Liver (tissue), 9 donors: ENCODE data around the gene CD37. TPM values are rescaled to one million over a fixed set of nuclear protein-coding genes. Genes with fewer than 3 reads are reported as not detected.

Source experiments
- DNase-seq: peaks from one replicate; pipeline ENCODE4 v3.0.0-alpha.2; 2017; ENCODE audit warnings: low spot score
- H3K27ac ChIP-seq, 2 donors: one replicate each; pipeline ENCODE4 v1.7.0; 2013; ENCODE audit warnings: inconsistent platforms in 2 of 2, low read length in 2 of 2, control low read depth in 1 of 2, low read depth in 1 of 2, mild to moderate bottlenecking in 1 of 2
- H3K27me3 ChIP-seq, 4 donors: one replicate each; pipeline versions ENCODE4 v1.6.1 to v1.7.0; 2013; ENCODE audit warnings: low read length in 3 of 4, inconsistent platforms in 1 of 4, mild to moderate bottlenecking in 1 of 4, moderate library complexity in 1 of 4; ENCODE audit not compliant: control insufficient read depth in 4 of 4, insufficient read depth in 4 of 4
- H3K36me3 ChIP-seq, 4 donors: one replicate each; pipeline versions ENCODE4 v1.6.1 to v1.7.0; 2013; ENCODE audit warnings: low read length in 3 of 4, mild to moderate bottlenecking in 3 of 4, low read depth in 1 of 4, moderate library complexity in 1 of 4; ENCODE audit not compliant: control insufficient read depth in 4 of 4, insufficient read depth in 3 of 4
- H3K4me1 ChIP-seq, 4 donors: one replicate each; pipeline versions ENCODE4 v1.6.1 to v1.7.0; 2013; ENCODE audit warnings: low read length in 3 of 4, mild to moderate bottlenecking in 3 of 4, moderate library complexity in 1 of 4; ENCODE audit not compliant: control insufficient read depth in 4 of 4, insufficient read depth in 4 of 4
- H3K4me3 ChIP-seq, 3 donors: one replicate each; pipeline versions ENCODE4 v1.6.1 to v1.7.0; 2013; ENCODE audit warnings: low read length in 3 of 3, control low read depth in 1 of 3, low read depth in 1 of 3, mild to moderate bottlenecking in 1 of 3
- H3K9ac ChIP-seq, 2 donors: one replicate each; pipeline ENCODE4 v1.7.0; 2013; ENCODE audit warnings: low read length in 2 of 2, mild to moderate bottlenecking in 2 of 2, moderate library complexity in 2 of 2, control low read depth in 1 of 2, low read depth in 1 of 2
- H3K9me3 ChIP-seq, 4 donors: one replicate each; pipeline versions ENCODE4 v1.6.1 to v1.7.0; 2013; ENCODE audit warnings: low read length in 3 of 4; ENCODE audit not compliant: control insufficient read depth in 4 of 4
- EGR1 ChIP-seq, 2 donors: IDR thresholded peaks; 2 replicates each; pipeline ENCODE4 v1.6.1; 2016 to 2018; ENCODE audit warnings: antibody characterized with exemption in 2 of 2, low read depth in 2 of 2
- FOXA1 ChIP-seq: IDR thresholded peaks from 2 replicates; pipeline ENCODE4 v1.6.1; 2016; ENCODE audit warnings: antibody characterized with exemption
- FOXA2 ChIP-seq: IDR thresholded peaks from 2 replicates; pipeline ENCODE4 v1.6.1; 2016; ENCODE audit warnings: antibody characterized with exemption
- GABPA ChIP-seq, 2 donors: IDR thresholded peaks in 1 of 2; conservative IDR thresholded peaks in 1 of 2; 2 replicates each; pipeline ENCODE4 v1.6.1; 2016; ENCODE audit warnings: antibody characterized with exemption in 2 of 2, mild to moderate bottlenecking in 1 of 2, moderate library complexity in 1 of 2
- HNF4A ChIP-seq, 2 donors: conservative IDR thresholded peaks; 2 replicates each; pipeline ENCODE4 v1.6.1; 2016; ENCODE audit warnings: antibody characterized with exemption in 2 of 2, mild to moderate bottlenecking in 2 of 2
- HNF4G ChIP-seq: IDR thresholded peaks from 2 replicates; pipeline ENCODE4 v1.6.1; 2016; ENCODE audit warnings: antibody characterized with exemption
- JUND ChIP-seq, 2 donors: IDR thresholded peaks; 2 replicates each; pipeline ENCODE4 v1.6.1; 2016; ENCODE audit warnings: antibody characterized with exemption in 2 of 2
- NR2F2 ChIP-seq: IDR thresholded peaks from 2 replicates; pipeline ENCODE4 v1.6.1; 2016; ENCODE audit warnings: antibody characterized with exemption
- RAD21 ChIP-seq, 2 donors: IDR thresholded peaks; 2 replicates each; pipeline ENCODE4 v1.6.1; 2016; ENCODE audit warnings: antibody characterized with exemption in 2 of 2, mild to moderate bottlenecking in 2 of 2
- RXRA ChIP-seq, 2 donors: IDR thresholded peaks; 2 replicates each; pipeline ENCODE4 v1.6.1; 2017 to 2018; ENCODE audit warnings: antibody characterized with exemption in 2 of 2, mild to moderate bottlenecking in 1 of 2
- SP1 ChIP-seq: IDR thresholded peaks from 2 replicates; pipeline ENCODE4 v1.6.1; 2018; ENCODE audit warnings: antibody characterized with exemption, mild to moderate bottlenecking
- TAF1 ChIP-seq: conservative IDR thresholded peaks from 2 replicates; pipeline ENCODE4 v1.6.1; 2016; ENCODE audit warnings: antibody characterized with exemption, mild to moderate bottlenecking
- YY1 ChIP-seq: IDR thresholded peaks from 2 replicates; pipeline ENCODE4 v1.6.1; 2016; ENCODE audit warnings: antibody characterized with exemption, mild to moderate bottlenecking
- ZBTB33 ChIP-seq: IDR thresholded peaks from 2 replicates; pipeline ENCODE4 v1.6.1; 2016; ENCODE audit warnings: antibody characterized with exemption
- WGBS: extraction: QIAGEN DNeasy Blood & Tissue Kit; methylation state at CpG from one replicate; pipeline ENCODE4 v1.1.7; 2013; 5-methylcytosine and 5-hydroxymethylcytosine counted together
- polyA plus RNA-seq, 2 donors: library from polyadenylated mRNA; stranded (reverse) in 1 of 2; unstranded in 1 of 2; fragments of 200-250 nt in 1 of 2; fragments of >200 nt in 1 of 2; fragmentation: Nextera tagmentation in 1 of 2; extraction: Ambion mirVana in 1 of 2; gene quantifications; one replicate each; pipeline versions ENCODE4 v1.2.1 to v1.2.3, GENCODE V29; 2013 to 2015
- total RNA-seq, 2 donors: library from RNA; depleted of rRNA; stranded (reverse); fragments of >200 nt; gene quantifications; one replicate each; pipeline ENCODE4 v1.2.3, GENCODE V29; 2014
- TF ChIP-seq, protein P1 (sequence below): IDR thresholded peaks from 2 replicates; pipeline ENCODE4 v1.6.1; 2016; ENCODE audit warnings: antibody characterized with exemption
- TF ChIP-seq, protein P2 (sequence below): IDR thresholded peaks from 2 replicates; pipeline ENCODE4 v1.6.1; 2016; ENCODE audit warnings: antibody characterized with exemption
- TF ChIP-seq, protein P3 (sequence below): IDR thresholded peaks from 2 replicates; pipeline ENCODE4 v1.6.1; 2016; ENCODE audit warnings: antibody characterized with exemption, mild to moderate bottlenecking
- donor health status: healthy.
- donor health status: healthy.
- donor health status: healthy.
- donor health status: healthy.
- donor health status: healthy.

The CD37 gene
- total and polyA plus RNA-seq, 4 donors = 2.9 to 9.6 (median 3.9) TPM

- H3K9ac ChIP-seq = no peak overlapping the region
- no peak overlapping the region for H3K4me3 ChIP-seq
- H3K4me1 ChIP-seq = peaks cover 2 to 24% (median 11%) of the 10 kb centered on the region in 4 donors
Measured at GRCh38 chr19:49337267-49338022, 2.2 kb downstream of the CD37 start.

DNA sequence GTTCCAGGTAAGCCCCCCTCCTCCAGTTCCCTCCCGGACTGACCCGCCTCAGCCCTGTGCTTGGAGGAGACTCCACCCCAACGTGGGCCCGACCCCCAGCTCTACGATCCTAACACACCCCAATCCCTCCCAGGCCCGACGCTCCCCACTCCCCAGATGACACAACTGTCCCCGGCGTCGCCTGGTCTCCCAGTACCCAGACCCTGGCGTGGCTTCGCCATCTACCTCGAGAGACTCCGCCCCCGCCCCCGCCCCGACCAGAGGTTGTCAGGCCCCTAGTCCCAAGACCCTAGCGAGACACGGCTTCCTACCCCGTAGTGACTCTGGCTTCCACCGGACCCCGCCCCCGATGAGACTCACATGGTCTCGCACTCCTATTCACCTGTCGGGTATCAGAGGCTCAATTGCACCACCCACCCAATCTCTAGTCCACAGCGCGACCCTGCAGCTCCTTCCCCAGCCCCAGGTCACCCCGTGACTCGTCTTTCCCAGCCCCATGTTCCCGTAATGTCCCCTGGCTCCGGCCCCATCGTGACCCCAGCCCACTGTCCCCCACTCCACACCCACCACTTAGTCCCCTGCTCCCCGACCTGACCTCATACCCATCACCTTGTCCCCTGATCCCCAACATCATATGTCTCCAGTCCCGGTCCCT lies 2.9 kb downstream of the CD37 start:
- H3K4me1 ChIP-seq = peaks cover 2 to 24% (median 11%) of the 10 kb centered on the region in 4 donors
- DNase-seq = no peak
- H3K27ac ChIP-seq = no peak overlapping the region
- H3K9me3 ChIP-seq = no peaks in the 10 kb centered on the region
- H3K27me3 ChIP-seq = no peaks in the 10 kb centered on the region
- peaks cover 0 to 3% (median 1%) of the 10 kb centered on the region in 4 donors for H3K36me3 ChIP-seq
- no peak overlapping the region for H3K4me3 ChIP-seq
- H3K9ac ChIP-seq = no peak overlapping the region
- 64% methylated on average over 34 of the region's 34 CpGs for WGBS
- TF ChIP-seq, protein P1, sequence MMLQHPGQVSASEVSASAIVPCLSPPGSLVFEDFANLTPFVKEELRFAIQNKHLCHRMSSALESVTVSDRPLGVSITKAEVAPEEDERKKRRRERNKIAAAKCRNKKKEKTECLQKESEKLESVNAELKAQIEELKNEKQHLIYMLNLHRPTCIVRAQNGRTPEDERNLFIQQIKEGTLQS = no peak
- TF ChIP-seq HNF4G (no peak), NR2F2 (no peak), RXRA (IDR thresholded peaks at IDR 0.05) (no peak), ZBTB33 (no peak), RAD21 (IDR thresholded peaks at IDR 0.05) (no peak), EGR1 (IDR thresholded peaks at IDR 0.05; ENCODE audit: low read depth in 2 of 2) (no peak)

More at GRCh38 chr19:49337267-49338022, 2.2 kb downstream of the CD37 start:
- Histone ChIP-seq H3K27me3 (no peaks in the 10 kb centered on the region), H3K36me3 (peaks cover 0 to 1% (median 0%) of the 10 kb centered on the region in 4 donors), H3K9me3 (no peaks in the 10 kb centered on the region), H3K27ac (no peak overlapping the region)
- TF ChIP-seq SP1 (no peak), HNF4A (conservative IDR thresholded peaks at IDR 0.05) (no peak), JUND (IDR thresholded peaks at IDR 0.05) (no peak), ZBTB33 (no peak), EGR1 (IDR thresholded peaks at IDR 0.05; ENCODE audit: low read depth in 2 of 2) (no peak), GABPA (IDR thresholded peaks at IDR 0.05 in 1 of 2, conservative IDR thresholded peaks at IDR 0.05 in 1 of 2) (no peak), FOXA1 (no peak), NR2F2 (no peak), HNF4G (no peak), RAD21 (IDR thresholded peaks at IDR 0.05) (no peak), YY1 (no peak), RXRA (IDR thresholded peaks at IDR 0.05) (no peak), TAF1 (no peak), FOXA2 (no peak)
- TF ChIP-seq, protein P2, sequence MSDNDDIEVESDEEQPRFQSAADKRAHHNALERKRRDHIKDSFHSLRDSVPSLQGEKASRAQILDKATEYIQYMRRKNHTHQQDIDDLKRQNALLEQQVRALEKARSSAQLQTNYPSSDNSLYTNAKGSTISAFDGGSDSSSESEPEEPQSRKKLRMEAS = no peak
- TF ChIP-seq, protein P1 = no peak
- TF ChIP-seq, protein P3, sequence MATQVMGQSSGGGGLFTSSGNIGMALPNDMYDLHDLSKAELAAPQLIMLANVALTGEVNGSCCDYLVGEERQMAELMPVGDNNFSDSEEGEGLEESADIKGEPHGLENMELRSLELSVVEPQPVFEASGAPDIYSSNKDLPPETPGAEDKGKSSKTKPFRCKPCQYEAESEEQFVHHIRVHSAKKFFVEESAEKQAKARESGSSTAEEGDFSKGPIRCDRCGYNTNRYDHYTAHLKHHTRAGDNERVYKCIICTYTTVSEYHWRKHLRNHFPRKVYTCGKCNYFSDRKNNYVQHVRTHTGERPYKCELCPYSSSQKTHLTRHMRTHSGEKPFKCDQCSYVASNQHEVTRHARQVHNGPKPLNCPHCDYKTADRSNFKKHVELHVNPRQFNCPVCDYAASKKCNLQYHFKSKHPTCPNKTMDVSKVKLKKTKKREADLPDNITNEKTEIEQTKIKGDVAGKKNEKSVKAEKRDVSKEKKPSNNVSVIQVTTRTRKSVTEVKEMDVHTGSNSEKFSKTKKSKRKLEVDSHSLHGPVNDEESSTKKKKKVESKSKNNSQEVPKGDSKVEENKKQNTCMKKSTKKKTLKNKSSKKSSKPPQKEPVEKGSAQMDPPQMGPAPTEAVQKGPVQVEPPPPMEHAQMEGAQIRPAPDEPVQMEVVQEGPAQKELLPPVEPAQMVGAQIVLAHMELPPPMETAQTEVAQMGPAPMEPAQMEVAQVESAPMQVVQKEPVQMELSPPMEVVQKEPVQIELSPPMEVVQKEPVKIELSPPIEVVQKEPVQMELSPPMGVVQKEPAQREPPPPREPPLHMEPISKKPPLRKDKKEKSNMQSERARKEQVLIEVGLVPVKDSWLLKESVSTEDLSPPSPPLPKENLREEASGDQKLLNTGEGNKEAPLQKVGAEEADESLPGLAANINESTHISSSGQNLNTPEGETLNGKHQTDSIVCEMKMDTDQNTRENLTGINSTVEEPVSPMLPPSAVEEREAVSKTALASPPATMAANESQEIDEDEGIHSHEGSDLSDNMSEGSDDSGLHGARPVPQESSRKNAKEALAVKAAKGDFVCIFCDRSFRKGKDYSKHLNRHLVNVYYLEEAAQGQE = no peak
- 90% methylated on average over 19 of the region's 19 CpGs for WGBS
- DNase-seq = no peak
